Panc1 (cell line): ENCODE data around the gene JMJD1C. TPM values are rescaled to one million over a fixed set of nuclear protein-coding genes. Genes with fewer than 3 reads are reported as not detected.

Experiments
- ATAC-seq: fragments of 200-7000 bp; cut with Tn5 transposase; 2 replicates; pipeline ENCODE4 v1.9.1; 2020; ENCODE audit warnings: mild to moderate bottlenecking, moderate library complexity
- BruUV-seq: library from RNA; stranded (reverse); fragments of 400-500 nt; replicated peaks from 2 replicates; lab custom pipeline; 2021; lab: Mats Ljungman, UMichigan
- CTCF ChIA-PET: fragments of 300-600 bp; sonication (Branson Sonifier 250); formaldehyde crosslinking; loops from one replicate; lab custom pipeline; 2022; ENCODE audit warnings: antibody characterized with exemption; lab: Charles Lee
- POLR2A ChIA-PET: fragments of 300-600 bp; sonication (Branson Sonifier 250); formaldehyde crosslinking; loops from one replicate; lab custom pipeline; 2022; ENCODE audit warnings: antibody characterized with exemption; lab: Charles Lee
- DNase-seq: peaks from one replicate; pipeline ENCODE4 v3.0.0-alpha.2; 2010; ENCODE audit warnings: low read depth, low spot score
- H3K27ac ChIP-seq: 2 replicates; pipeline ENCODE4 v1.5.1; 2011; ENCODE audit warnings: mild to moderate bottlenecking, low read length, inconsistent platforms
- H3K27me3 ChIP-seq: fragments of 200-500 bp; sonication (Bioruptor generic); 2 replicates; pipeline ENCODE4 v1.6.0; 2014; ENCODE audit warnings: low read length, inconsistent platforms; ENCODE audit not compliant: control insufficient read depth, insufficient read depth
- H3K36me3 ChIP-seq: fragments of 200-500 bp; sonication (Bioruptor generic); 2 replicates; pipeline ENCODE4 v1.5.1; 2014; ENCODE audit warnings: inconsistent platforms, mild to moderate bottlenecking, low read length, moderate library complexity; ENCODE audit not compliant: control insufficient read depth, insufficient read depth
- H3K4me1 ChIP-seq: 2 replicates; pipeline ENCODE4 v1.5.1; 2011; ENCODE audit warnings: inconsistent platforms, mild to moderate bottlenecking, low read length, moderate library complexity; ENCODE audit not compliant: control insufficient read depth, insufficient read depth
- H3K4me3 ChIP-seq, 2 experiments: 2 replicates each; pipeline ENCODE4 v1.5.1; 2011 to 2012; ENCODE audit warnings: low read depth in 2 of 2, low read length in 2 of 2, mild to moderate bottlenecking in 2 of 2, inconsistent platforms in 1 of 2, moderate library complexity in 1 of 2
- H3K9me3 ChIP-seq: fragments of 200-500 bp; sonication (Bioruptor generic); 2 replicates; pipeline ENCODE4 v1.5.1; 2014; ENCODE audit warnings: low read depth, mild to moderate bottlenecking, inconsistent platforms, low read length, moderate library complexity; ENCODE audit not compliant: control insufficient read depth, insufficient read depth
- CTCF ChIP-seq: fragments of 450-650 bp; IDR thresholded peaks from 2 replicates; pipeline ENCODE4 v1.5.1; 2017; ENCODE audit warnings: mild to moderate bottlenecking
- POLR2AphosphoS5 ChIP-seq: IDR thresholded peaks from 2 replicates; pipeline ENCODE4 v1.6.1; 2012; ENCODE audit warnings: mild to moderate bottlenecking, low read depth, low read length, moderate library complexity
- SIN3A ChIP-seq: IDR thresholded peaks from 2 replicates; pipeline ENCODE4 v1.6.1; 2012; ENCODE audit warnings: low read depth, mild to moderate bottlenecking, low read length, moderate library complexity, borderline replicate concordance; ENCODE audit not compliant: insufficient read depth
- TCF7L2 ChIP-seq: IDR thresholded peaks from 2 replicates; pipeline ENCODE4 v1.6.1; 2011; ENCODE audit warnings: mild to moderate bottlenecking, low read depth, low read length, inconsistent platforms
- in situ Hi-C: cut with HindIII; loops from 2 replicates; pipeline ENCODE4 v1.10.0; 2016; ENCODE audit warnings: low sequenced_read_pairs, low pct_unique_long_range_greater_than_20kb
- intact Hi-C: fragments of 100-400 bp; cut with micrococcal nuclease; formaldehyde crosslinking; loops from one replicate; pipeline ENCODE4 v1.10.0; 2022; ENCODE audit not compliant: unreplicated experiment
- total RNA-seq: library from RNA; stranded (reverse); gene quantifications from one replicate; pipeline ENCODE4 v1.2.1, GENCODE V29; 2021; ENCODE audit not compliant: unreplicated experiment
- TF ChIP-seq, protein P1 (sequence below), 2 experiments: IDR thresholded peaks; 2 replicates each; pipeline ENCODE4 v1.6.1; 2011 to 2012; ENCODE audit warnings: low read depth in 2 of 2, control low read depth in 1 of 2, low read length in 1 of 2, mild to moderate bottlenecking in 1 of 2, moderate library complexity in 1 of 2; ENCODE audit not compliant: insufficient read depth in 1 of 2

Gene JMJD1C
- total RNA-seq, 1 experiment from 2014 or later, result 88.3 TPM

- CTCF ChIA-PET, result no interaction called here
- H3K4me1 ChIP-seq, result peaks cover 9% of the 10 kb centered on the region
- DNase-seq (no peak), ATAC-seq (no peak)
- in situ Hi-C loops (no loop called here), intact Hi-C loops (no loop called here)
- POLR2A ChIA-PET, result no interaction called here
- no peaks in the 10 kb centered on the region for H3K27me3 ChIP-seq
- H3K4me3 ChIP-seq, result no peak overlapping the region
- H3K36me3 ChIP-seq, result no peaks in the 10 kb centered on the region
- no peak overlapping the region for H3K27ac ChIP-seq
- TF ChIP-seq POLR2AphosphoS5 (no peak), CTCF (no peak), SIN3A (no peak), TCF7L2 (no peak)
- TF ChIP-seq, protein P1, sequence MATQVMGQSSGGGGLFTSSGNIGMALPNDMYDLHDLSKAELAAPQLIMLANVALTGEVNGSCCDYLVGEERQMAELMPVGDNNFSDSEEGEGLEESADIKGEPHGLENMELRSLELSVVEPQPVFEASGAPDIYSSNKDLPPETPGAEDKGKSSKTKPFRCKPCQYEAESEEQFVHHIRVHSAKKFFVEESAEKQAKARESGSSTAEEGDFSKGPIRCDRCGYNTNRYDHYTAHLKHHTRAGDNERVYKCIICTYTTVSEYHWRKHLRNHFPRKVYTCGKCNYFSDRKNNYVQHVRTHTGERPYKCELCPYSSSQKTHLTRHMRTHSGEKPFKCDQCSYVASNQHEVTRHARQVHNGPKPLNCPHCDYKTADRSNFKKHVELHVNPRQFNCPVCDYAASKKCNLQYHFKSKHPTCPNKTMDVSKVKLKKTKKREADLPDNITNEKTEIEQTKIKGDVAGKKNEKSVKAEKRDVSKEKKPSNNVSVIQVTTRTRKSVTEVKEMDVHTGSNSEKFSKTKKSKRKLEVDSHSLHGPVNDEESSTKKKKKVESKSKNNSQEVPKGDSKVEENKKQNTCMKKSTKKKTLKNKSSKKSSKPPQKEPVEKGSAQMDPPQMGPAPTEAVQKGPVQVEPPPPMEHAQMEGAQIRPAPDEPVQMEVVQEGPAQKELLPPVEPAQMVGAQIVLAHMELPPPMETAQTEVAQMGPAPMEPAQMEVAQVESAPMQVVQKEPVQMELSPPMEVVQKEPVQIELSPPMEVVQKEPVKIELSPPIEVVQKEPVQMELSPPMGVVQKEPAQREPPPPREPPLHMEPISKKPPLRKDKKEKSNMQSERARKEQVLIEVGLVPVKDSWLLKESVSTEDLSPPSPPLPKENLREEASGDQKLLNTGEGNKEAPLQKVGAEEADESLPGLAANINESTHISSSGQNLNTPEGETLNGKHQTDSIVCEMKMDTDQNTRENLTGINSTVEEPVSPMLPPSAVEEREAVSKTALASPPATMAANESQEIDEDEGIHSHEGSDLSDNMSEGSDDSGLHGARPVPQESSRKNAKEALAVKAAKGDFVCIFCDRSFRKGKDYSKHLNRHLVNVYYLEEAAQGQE (IDR thresholded peaks at IDR 0.05; ENCODE audit: insufficient read depth in 1 of 2, low read depth in 2 of 2, low read length in 1 of 2), result no peak
- no TSS peak for BruUV-seq
- peaks cover 6% of the 10 kb centered on the region; the same call in 1 of the 2 replicates for H3K9me3 ChIP-seq
Measured at GRCh38 chr10:63129888-63130287, 335.9 kb downstream of the JMJD1C start.

DNA sequence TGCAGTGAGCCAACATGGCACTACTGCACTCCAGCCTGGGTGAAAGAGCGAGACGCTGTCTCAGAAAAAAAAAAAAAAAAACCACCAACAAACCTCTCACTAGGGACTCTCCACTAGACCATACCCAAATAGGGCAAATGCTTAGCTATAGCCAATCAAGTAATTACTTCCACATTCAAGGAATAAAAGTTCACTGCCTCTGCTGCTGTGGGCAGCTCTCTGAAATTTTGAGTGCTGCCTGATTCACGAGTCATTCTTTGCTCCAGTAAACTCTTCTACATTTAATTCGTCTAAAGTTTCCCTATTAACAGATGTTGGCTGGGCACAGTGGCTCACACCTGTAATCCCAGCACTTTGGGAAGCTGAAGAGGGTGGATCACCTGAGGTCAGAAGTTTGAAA, 337.3 kb downstream of the JMJD1C start:
- in situ Hi-C loops (no loop called here), intact Hi-C loops (no loop called here)
- ChIA-PET CTCF (no interaction called here), POLR2A (interaction anchor here (0.7 kb wide), 1 partner anchor 428 kb away, joined by 11 read pairs; no protein-coding TSS in a partner anchor)
- TF ChIP-seq POLR2AphosphoS5, result no peak
- H3K4me1 ChIP-seq, result no peaks in the 10 kb centered on the region
- no peaks in the 10 kb centered on the region for H3K27me3 ChIP-seq
- BruUV-seq, result no TSS peak
- DNase-seq (no peak), ATAC-seq (no peak)
- peaks cover 6% of the 10 kb centered on the region; the same call in 1 of the 2 replicates for H3K9me3 ChIP-seq
- no peak overlapping the region for H3K27ac ChIP-seq
- no peak overlapping the region for H3K4me3 ChIP-seq
- H3K36me3 ChIP-seq, result no peaks in the 10 kb centered on the region

DNA sequence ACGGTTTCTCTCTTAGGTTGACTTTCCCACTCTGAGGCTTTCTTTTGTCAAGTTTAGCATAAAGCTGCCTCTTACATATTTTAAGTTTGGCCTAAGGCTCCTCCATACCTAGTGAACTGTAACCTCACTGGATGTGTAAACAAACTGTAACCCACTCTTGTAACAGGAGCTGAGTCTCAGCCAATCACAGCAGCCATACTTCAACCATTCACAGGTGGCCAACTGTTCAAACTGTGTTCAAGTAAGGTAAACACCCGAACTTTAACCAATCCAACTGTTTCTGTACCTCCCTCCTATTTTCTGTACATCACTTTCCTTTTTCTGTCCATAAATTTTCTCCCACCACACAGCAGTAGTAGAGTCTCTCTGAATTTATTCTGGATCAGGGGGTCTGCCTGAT, 340.3 kb downstream of the JMJD1C start:
- no peak for ATAC-seq
- Histone ChIP-seq H3K27ac (no peak overlapping the region), H3K27me3 (no peaks in the 10 kb centered on the region), H3K9me3 (no peaks in the 10 kb centered on the region), H3K4me3 (no peak overlapping the region), H3K4me1 (no peaks in the 10 kb centered on the region), H3K36me3 (no peaks in the 10 kb centered on the region)
- no TSS peak for BruUV-seq
- CTCF ChIA-PET, result no interaction called here
- DNase-seq, result no peak
- no peak for TF ChIP-seq CTCF
- no peak for TF ChIP-seq POLR2AphosphoS5
- no peak for TF ChIP-seq TCF7L2
- no peak for TF ChIP-seq SIN3A
- TF ChIP-seq, protein P1 (IDR thresholded peaks at IDR 0.05; ENCODE audit: insufficient read depth in 1 of 2, low read depth in 2 of 2, low read length in 1 of 2), result no peak
- in situ Hi-C loops (no loop called here), intact Hi-C loops (no loop called here)
- POLR2A ChIA-PET, result interaction anchor here (0.7 kb wide), 1 partner anchor 34 kb away, joined by 3 read pairs; no protein-coding TSS in a partner anchor
